Nephron progenitor cell (in vitro differentiated cells): ENCODE results near the gene MEIOB.

Source experiments
- DNase-seq: peaks from one replicate; pipeline ENCODE4 v3.0.0; 2021
- H3K27ac Mint-ChIP-seq: 2 replicates; pipeline ENCODE4 v1.8.0; 2021; ENCODE audit warnings: mild to moderate bottlenecking, moderate library complexity, mixed read lengths
- H3K27me3 Mint-ChIP-seq: 2 replicates; pipeline ENCODE4 v1.8.0; 2021; ENCODE audit warnings: mild to moderate bottlenecking, low read depth, mixed read lengths; ENCODE audit not compliant: poor library complexity
- H3K36me3 Mint-ChIP-seq: 2 replicates; pipeline ENCODE4 v1.8.0; 2021; ENCODE audit warnings: low read depth, mixed read lengths
- H3K4me1 Mint-ChIP-seq: 2 replicates; pipeline ENCODE4 v1.8.0; 2021; ENCODE audit warnings: mixed read lengths
- H3K4me3 Mint-ChIP-seq: 2 replicates; pipeline ENCODE4 v1.8.0; 2021; ENCODE audit warnings: mild to moderate bottlenecking, moderate library complexity, mixed read lengths
- H3K9me3 Mint-ChIP-seq: 2 replicates; pipeline ENCODE4 v1.8.0; 2021; ENCODE audit warnings: mild to moderate bottlenecking, moderate library complexity, mixed read lengths
- TF ChIP-seq, protein P1 (sequence below): fragments of 200-600 bp; sonication (generic); IDR thresholded peaks from 2 replicates; pipeline ENCODE4 v1.5.0; 2021; ENCODE audit warnings: antibody characterized with exemption

Gene MEIOB

DNA sequence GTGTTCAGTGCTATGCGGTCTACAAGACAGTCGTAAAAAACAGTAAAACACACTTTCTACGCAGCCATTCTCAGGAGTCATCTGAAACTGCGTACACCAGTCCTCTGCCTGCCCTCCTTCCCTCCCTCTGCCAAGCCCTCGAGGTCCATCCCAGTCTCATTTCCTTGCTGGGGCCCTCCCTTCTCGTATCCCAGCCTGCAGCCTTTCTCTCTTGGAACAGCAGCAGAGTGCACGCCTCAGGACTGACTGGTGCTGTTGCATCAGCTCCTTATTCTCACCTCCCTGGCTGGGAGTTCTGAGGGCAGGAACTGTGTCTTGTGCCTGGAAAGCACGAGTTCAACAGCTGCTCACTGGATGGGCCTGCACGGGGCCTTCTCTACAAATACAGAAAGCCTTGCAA, 32.4 kb downstream of the MEIOB start:
- no peak overlapping the region for H3K4me3 Mint-ChIP-seq
- H3K27ac Mint-ChIP-seq: no peak overlapping the region
- peaks cover 34% of the 10 kb centered on the region for H3K27me3 Mint-ChIP-seq
- H3K9me3 Mint-ChIP-seq: no peaks in the 10 kb centered on the region
- TF ChIP-seq, protein P1, sequence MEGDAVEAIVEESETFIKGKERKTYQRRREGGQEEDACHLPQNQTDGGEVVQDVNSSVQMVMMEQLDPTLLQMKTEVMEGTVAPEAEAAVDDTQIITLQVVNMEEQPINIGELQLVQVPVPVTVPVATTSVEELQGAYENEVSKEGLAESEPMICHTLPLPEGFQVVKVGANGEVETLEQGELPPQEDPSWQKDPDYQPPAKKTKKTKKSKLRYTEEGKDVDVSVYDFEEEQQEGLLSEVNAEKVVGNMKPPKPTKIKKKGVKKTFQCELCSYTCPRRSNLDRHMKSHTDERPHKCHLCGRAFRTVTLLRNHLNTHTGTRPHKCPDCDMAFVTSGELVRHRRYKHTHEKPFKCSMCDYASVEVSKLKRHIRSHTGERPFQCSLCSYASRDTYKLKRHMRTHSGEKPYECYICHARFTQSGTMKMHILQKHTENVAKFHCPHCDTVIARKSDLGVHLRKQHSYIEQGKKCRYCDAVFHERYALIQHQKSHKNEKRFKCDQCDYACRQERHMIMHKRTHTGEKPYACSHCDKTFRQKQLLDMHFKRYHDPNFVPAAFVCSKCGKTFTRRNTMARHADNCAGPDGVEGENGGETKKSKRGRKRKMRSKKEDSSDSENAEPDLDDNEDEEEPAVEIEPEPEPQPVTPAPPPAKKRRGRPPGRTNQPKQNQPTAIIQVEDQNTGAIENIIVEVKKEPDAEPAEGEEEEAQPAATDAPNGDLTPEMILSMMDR: no peak
- H3K4me1 Mint-ChIP-seq: peaks cover 9% of the 10 kb centered on the region
- DNase-seq: no peak
- no peaks in the 10 kb centered on the region for H3K36me3 Mint-ChIP-seq

DNA sequence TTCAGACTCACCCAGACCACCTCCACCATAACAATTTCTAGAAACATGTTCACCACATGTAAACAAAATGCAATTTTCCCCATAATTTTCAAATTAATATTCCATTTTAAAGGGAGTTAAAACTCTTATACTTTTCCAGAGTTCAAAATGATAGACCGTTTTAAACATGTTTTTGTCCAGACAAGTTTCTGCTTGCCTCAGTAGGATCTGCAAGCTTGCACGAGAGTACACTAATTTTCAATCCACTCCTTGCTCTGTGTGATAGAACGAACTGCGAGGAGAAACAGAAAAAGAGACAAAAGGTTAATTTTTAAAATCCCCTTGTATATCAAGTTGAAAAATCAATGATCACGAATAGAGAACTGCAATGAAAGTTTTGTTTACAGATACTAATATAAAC, 37.9 kb downstream of the MEIOB start:
- no peaks in the 10 kb centered on the region for H3K9me3 Mint-ChIP-seq
- H3K4me3 Mint-ChIP-seq: no peak overlapping the region
- H3K27me3 Mint-ChIP-seq: peaks cover 25% of the 10 kb centered on the region

DNA sequence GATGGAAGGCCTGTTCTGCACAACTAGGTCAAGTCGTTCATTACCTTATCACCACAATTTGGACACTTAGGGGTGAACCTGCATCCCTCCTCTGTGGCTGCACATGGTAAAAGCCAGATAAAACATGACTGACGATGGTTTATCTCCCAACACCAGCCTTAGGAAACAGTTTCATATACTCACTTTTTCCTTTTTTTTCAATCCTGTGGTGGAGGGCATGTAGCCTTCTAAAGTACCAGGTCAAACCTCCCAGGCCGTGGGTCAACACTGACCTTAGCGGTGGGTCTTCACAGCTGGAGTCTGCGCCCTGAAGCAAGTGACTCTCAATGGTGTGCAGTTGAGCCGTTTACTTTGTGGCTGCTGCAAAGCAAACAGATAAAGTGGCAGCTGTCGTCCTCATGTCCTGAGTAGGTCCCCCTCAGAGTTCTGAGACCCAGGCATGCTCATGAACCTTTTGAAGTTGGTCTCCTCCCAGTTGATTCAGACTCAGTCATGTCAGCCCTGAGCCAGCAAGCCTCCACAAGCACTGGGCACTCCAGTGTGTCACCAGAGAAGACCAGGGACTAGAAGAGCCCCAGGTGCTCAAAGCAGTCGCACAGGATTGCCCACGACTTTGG, 39.0 kb downstream of the MEIOB start:
- TF ChIP-seq, protein P1: no peak
- peaks cover 21% of the 10 kb centered on the region for H3K27me3 Mint-ChIP-seq
- DNase-seq: no peak
- no peak overlapping the region for H3K4me3 Mint-ChIP-seq
- H3K36me3 Mint-ChIP-seq: peaks cover 25% of the 10 kb centered on the region
- no peaks in the 10 kb centered on the region for H3K9me3 Mint-ChIP-seq
- H3K4me1 Mint-ChIP-seq: peaks cover 15% of the 10 kb centered on the region
- no peak overlapping the region for H3K27ac Mint-ChIP-seq

More for the DNA sequence above, 37.9 kb downstream of the MEIOB start:
- TF ChIP-seq, protein P1: no peak
- peaks cover 21% of the 10 kb centered on the region for H3K36me3 Mint-ChIP-seq
- no peak overlapping the region for H3K27ac Mint-ChIP-seq
- DNase-seq: no peak
- H3K4me1 Mint-ChIP-seq: peaks cover 4% of the 10 kb centered on the region

DNA sequence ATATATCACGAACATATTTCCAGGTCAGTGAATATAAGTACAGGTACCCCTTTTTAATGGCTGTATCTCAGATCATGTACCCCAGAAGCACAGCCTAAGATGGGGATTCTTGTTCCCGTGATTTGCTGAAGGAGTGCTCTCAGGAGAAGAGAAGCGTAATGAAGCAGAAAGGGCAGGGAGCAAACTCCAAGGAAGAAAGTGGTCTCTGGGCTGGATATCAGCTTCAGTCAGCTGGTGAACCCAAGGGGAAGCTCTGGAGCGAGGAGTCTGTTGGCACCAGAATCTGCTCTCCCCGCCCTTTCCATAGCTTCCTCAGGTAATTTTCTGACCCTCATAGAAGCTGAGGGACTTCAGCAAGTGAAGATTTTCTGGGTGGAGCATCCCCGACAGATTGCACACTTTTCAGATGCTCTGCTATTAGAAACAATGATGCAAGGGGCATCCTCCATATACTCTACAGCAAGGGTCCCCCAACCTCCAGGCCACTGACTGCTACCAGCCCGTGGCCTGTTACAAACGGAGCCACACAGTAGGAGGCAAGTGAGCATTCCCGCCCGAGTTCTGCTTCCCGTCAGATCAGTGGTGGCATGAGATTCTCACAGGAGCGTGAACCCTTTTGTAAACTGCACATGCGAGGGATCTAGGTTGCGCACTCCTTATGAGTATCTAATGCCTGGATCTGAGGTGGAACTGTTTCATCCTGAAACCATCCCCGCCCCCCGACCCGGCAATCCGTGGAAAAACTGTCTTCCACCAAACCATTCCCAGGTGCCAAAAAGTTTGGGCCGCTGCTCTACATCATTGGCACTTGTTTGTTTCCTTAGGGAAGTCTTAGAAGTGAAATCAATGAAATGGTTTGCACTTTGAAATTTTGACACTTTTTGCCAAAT, 40.5 kb downstream of the MEIOB start:
- TF ChIP-seq, protein P1: no peak
- Mint-ChIP-seq H3K27me3 (peaks cover 9% of the 10 kb centered on the region), H3K4me3 (no peak overlapping the region), H3K27ac (no peak overlapping the region), H3K36me3 (peaks cover 25% of the 10 kb centered on the region), H3K9me3 (no peaks in the 10 kb centered on the region), H3K4me1 (peaks cover 23% of the 10 kb centered on the region)
- no peak for DNase-seq

DNA sequence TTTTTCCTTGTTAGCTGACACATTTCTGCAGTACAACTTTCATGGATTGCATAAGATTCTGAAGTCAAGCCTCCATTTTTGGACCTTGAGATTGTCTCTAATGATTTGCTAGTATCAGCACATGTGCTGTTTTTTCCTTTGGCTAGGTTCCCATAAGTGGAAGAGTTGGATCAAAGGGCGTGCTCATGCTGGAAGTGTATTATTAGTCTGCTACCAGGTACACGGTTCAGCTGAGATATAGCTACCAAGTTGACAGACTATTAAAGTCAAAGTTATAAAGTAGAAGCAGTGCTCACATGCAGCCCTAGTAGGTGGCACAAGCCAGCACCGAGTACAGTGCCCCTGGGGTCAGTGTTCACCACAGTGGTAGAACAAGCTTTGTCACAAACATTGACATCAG, 41.8 kb downstream of the MEIOB start:
- no peak for DNase-seq
- Mint-ChIP-seq H3K27me3 (peaks cover 7% of the 10 kb centered on the region), H3K9me3 (no peaks in the 10 kb centered on the region), H3K36me3 (peaks cover 25% of the 10 kb centered on the region), H3K4me3 (no peak overlapping the region), H3K4me1 (peaks cover 27% of the 10 kb centered on the region), H3K27ac (no peak overlapping the region)
- TF ChIP-seq, protein P1: no peak
